Stimulated activated naive CD8-positive, alpha-beta T cell treated with anti-CD3 and anti-CD28 coated beads, Interleukin-15, Interleukin-2, amounts not matched to agents 100 U/mL and 50 U/mL, for 24 hours (primary cell): Measurements from ENCODE around the gene CABCOCO1.

Experiments used
- ATAC-seq: fragments of 150-1000 bp; cut with Tn5 transposase; one replicate; pipeline ENCODE4 v1.10.0; 2021
- DNase-seq: peaks from one replicate; pipeline ENCODE4 v3.0.0; 2021

The CABCOCO1 gene

DNA sequence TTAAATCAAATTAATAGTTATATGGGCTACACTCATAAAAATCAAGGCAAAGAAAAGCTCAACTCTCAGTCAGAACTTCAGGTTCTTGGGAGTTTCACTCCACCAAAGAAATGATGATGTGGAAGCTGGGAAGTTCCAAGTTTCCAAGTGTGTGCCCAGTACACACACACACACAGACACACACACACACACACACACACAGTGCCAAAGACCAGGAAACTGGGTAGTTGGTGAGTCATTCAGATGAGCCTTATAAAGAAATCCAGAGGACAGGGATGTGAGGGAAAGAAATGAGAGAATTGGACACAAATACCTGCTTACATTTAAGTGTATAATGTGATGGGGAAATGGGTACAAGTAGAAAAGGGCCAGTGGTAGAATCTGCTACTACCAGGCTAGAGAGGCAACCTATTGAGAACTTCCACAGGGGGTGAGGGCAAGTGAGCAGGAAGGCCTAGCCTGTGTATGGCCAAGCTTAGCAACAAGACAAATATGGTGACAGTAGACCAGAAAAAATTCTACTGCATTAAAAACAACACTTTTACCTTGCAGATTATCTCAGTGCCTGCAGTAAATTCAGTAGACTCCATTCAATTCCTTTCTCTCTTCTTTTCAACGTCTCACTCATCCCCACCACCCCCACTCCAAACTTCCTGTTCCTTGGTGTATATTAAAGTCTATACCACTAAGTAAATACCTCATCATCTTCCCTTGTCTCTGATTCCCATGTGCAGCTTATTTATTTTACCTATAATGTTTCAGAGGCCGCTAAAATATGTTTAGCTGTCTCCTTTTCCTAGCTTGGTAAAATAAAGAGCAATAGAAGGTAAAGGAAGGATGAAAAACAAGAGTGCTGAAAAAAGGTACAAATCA, 95.0 kb downstream of the CABCOCO1 start:
- DNase-seq (no peak), ATAC-seq (no peak)

DNA sequence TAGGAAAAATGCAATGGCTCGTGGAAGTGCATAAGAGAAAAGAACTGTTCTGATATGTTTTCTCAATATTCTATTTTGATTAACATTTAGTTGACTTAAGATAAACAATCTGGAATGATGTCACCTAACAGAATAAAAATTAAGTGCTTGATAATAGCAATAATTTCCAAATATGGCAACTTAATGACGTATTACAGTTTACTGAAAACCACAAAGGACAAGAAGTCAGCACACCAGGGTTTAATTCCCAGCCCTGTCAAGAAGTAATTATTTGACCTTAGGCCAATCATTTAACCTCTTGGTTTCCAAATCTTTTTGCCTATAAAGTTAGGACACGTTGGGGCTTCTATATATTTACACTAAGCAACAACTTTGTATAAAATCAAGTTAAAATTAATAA, 95.7 kb downstream of the CABCOCO1 start:
- DNase-seq, result no peak
- ATAC-seq, result no peak

DNA sequence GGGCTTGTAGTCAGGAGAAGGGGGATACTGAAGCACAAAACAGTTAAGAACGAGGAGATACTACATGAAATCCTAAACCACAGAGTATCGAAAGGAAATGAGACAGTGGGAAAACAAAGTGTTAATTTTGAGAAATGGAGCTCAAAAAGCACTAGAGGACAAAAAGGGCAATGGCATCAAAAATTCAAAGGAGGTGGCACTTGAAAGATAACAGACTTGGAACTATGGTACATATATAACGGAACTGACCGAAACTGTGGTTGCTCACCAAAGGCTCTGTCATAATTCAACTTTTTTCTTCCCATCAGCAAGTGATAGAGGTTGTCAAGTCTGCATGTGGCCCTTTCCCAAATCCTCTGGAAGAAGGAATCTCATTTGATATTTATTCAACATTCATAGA, 97.0 kb downstream of the CABCOCO1 start:
- DNase-seq, result no peak
- ATAC-seq, result no peak

DNA sequence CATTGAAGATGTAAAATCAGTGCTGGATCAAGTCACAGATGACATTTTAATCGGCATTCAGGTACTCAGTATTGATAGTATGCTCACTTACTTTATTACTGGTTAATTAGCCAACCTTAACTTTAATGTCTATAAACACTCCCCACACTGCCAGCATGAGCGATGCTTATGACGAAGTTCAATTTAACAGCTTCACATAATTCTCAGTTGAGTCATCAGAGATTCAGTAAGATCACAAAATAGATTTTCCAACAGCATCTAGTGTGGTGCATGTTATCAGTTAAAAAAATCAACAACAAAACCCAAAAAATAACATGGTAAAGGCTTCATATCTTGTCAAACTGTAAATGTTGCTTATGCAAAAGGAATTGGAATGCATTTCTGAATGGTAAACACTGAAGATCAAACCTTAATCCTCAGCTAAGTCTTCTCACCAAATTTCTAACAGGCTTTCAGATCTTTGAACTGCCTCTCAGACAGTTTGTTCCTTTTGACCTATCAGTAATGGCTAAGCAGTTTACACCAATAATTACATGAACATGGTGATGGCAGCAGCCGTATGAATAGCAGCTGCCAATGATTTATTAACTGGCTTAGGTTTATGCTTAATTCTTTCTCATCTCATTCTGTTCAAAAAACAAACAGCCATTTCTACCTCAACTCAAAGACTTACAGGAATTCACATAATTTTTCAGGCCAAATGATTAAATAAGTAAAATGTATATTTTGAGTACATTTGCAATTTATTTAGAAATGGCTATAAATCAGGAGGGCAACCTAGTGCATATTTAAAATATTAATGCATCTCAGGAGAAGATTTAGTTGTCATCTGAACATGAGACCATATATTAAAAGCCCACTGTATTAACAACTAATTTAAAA, 98.5 kb downstream of the CABCOCO1 start:
- ATAC-seq, result no peak
- no peak for DNase-seq

DNA sequence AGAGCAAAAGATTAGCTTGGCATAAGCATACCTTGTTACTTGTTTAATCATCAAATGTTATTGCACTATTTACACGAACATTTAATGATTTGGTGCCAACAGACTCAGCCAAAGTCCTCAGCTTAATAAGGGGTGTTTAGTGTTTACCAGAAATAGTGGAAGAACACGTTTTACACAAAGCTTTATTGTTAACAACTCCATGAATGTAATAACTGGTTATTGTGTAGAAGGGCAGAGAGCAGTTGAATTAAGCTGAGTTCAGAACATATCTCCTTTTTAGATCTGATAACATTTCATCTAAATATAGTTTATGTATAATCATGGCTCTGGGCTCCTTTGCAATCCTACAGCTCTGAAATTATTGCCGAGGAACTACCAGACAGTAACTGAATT, 99.1 kb downstream of the CABCOCO1 start:
- DNase-seq, result no peak
- ATAC-seq, result no peak

DNA sequence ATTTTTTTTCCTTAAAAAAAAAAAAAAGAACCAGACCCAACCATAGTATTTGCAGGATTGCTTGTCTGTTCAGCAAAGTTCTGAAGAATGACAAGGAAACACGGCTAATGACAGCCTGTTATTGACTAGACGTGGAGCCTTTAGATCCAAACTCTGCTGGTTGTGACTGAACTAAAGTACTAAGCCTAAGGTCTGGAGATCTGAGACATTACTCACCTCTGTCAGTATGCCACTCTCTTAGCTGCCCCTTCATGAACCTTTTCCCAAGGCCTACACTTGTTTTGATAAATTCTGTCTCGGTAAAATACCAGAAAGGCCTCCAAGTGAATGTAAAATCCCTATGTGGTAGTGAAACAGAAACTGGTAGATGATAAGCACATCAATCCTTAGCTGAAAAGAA, 101.0 kb downstream of the CABCOCO1 start:
- ATAC-seq (no peak), DNase-seq (no peak)

DNA sequence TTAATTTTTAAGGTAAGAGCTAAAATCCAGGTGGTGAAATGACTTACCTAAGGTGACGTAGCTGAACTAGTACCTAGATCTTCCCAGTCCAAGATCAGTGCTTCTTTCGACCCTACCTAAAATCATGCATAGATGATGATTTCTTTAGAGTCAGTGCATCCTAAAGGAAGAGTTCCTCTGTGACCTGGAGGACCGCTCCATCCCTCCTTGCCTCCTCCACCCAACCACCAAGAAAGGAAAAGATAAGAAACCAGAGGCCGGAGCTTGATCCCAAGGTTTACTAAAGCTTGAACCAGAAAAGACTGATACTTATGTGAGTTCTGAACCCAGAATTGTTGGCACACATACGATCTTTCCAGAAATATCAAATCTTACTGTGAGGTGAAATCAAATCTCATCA, 101.8 kb downstream of the CABCOCO1 start:
- DNase-seq (no peak), ATAC-seq (no peak)

DNA sequence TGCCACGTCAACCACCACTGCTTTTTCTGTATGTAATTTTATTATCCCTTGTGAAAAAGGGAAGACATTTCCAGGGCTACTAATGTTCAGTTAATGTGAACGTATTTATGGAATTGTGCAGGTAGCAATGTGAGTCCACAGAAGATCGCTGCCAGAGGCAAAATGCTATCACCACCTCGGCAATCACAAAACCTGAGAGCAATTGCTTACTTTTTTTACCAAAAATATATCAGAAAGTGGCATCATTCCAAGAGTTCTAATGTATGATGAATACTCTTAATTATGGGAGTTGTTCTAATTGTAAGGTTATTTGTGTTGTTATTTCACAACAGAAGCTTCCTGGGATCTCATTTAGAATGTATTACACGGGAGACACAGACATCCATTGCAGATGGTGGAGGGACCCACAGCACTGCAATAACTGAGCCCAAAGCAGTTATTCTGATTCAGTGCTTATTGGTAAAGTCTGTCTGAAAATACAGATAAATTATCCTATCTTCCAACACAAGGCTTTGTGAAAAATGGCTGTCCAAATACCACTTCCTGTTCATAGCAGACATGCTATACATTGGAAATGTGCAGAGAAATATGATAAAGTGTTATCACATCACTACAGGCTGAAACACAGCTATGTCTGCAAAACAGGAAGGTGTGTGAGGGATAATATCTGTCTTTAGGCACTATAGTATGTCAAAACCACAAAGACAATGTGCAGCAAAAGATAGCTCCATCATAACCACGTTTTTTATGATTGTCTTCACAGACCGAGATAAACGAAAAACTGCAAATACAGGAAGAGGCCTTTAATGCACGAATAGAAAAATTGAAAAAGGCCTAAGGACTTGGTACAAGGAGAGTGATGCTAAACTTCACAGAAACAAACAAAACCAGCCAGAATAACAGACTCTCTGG, 102.7 kb downstream of the CABCOCO1 start:
- no peak for DNase-seq
- no peak for ATAC-seq

DNA sequence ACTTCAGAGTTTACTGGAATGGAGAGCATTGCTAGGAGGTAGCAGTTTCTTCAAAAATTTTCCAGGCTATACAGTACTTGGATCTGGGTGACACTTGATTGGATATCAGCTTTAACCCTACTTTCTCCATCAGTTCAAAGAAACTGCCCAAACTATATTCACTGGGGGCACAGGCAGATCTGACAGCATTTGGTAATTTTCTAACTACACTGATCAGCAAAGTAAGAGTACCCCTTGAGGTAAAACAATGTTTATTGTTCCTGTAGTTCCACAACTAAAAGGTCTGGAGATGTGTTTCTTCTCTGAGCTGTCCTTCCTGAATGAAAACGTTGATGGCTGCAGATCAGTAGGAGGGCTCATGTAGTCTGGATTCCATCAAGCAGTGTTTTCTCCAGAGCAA, 104.2 kb downstream of the CABCOCO1 start:
- ATAC-seq (no peak), DNase-seq (no peak)

DNA sequence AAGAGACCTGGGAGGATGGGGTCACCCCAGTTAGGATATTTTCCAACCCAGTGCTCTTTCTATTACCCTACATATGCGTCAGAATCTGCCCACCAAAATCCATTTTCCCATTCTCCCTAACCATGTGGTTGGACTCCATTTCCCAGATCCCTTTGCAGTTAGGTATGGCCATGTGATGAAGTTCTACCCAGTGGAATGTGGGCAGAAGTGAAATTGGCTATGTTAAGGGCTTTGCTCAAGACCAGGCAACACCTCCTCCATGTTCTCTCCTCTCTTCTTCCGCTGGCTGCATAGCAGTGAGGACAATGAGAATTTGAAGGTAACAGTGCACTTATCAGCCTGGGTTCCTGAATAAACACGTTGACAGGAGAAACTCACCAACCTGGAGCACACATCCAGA, 111.3 kb downstream of the CABCOCO1 start:
- ATAC-seq (no peak), DNase-seq (no peak)

DNA sequence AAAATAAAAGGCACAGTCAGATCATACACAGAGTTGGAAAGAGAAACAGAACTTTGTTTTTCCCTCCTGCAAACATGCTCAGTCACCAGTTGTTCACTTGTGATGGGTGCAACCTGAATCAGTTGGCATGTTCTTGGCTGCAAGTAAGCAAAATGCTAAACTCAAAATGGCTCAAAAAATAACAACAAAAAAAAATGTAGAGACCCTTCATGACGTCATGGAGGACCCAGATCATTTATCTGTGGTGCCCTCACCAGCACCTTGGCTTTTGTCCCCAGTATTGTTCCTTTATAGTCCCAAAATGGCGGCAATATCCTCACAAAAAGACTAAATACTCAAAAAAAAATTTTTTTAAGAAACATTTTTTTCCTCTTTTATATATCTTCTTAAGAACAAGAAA, 112.4 kb downstream of the CABCOCO1 start:
- DNase-seq (no peak), ATAC-seq (no peak)

DNA sequence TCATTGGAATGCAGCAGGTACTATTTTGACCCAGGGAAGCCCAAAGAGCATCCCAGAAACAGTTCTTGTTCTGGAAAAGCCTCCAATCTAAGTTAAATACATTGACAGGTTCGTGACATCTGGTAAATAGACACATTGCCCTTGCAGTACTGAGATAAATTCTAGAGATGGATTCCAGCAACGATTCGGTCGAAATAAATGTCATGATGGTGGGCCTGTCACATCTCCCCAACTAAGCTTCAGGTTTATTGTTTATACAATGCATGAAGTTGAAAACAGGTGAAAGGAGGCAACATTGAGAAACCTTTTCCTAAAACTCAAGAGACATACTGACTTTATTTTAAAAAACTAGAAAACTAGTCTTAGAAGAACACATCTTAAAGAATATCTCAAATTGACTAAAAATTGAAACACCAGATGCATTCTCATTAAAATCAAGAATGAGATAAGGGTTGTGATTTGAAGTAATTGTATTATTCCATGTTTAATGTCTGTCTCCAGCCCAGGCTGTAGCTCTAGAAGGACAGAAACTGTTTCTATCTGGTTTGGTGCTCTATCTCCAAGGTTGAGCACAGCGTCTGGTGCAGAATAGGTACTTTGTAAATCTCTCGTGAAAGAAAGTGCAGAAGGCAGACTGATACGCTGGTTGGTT, 114.0 kb downstream of the CABCOCO1 start:
- ATAC-seq (no peak), DNase-seq (no peak)

DNA sequence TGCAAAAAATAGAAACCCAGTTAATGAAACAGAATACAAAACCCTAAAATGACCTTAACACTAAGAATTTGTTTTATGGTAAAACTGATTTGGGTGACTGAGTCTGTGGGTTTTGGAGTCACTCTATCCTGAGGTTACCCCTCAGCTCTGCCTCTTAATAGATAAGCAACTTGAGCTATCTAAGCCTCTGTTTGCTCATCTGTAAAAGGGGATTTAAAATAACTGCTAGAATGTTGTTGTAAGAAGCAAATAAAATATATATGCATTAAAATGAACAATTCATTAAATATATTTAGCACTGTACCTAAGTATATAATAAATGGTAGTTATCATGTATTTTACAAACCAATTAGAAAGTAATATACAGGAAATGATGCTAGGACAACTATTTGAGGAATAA, 115.4 kb downstream of the CABCOCO1 start:
- DNase-seq, result no peak
- ATAC-seq, result no peak

DNA sequence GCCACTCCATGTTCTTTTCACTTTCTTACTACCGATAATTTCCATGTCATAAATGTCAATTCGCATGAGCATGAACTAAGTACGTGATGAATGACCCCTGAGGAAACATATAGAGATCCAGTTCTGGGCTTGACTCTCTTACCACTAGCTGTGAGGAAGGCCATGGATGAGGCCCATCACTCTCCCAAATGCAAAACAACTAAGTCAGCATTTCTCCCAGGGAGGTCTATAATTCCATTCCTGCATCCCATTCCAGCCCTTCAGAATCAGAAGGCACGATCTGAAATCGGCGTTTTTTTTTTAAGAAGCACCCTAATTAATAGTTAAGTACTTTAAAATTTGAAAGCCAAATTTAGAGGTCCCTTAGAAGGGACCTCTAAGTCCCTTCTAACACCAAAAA, 116.5 kb downstream of the CABCOCO1 start:
- ATAC-seq (no peak), DNase-seq (no peak)

DNA sequence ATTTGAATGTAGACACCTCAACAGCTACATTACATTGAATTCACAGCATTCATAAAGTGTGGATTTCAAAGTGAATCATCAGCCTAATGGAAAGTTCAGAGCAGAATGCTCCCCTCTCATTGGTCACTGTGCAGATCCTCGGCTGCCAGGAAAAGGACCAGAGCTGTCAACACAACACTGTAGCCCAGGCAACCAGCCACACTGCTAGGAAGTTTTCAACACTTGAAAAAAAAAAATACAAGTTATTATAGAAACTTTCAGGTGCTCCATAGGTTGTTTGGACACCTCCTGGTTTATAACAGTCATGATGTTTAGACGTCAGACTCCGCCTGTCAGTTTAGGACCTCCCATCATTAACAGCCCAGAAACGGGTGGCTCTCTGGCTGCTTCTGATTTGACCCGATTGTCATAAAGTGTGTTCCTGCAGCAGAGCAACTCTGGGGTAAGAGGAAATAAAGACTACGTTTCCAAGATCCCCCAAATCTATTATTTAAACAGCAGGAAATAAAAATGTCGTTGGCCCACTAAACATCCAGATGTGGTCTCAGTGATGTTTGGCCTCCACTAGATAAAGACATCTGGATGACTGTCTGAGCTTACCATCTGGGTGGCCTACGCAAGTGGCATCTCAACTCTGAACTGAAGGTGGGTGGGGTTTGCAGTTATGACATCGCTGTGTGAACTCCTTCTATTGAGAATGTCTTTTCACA, 117.4 kb downstream of the CABCOCO1 start:
- DNase-seq, result peak; percentile 36

DNA sequence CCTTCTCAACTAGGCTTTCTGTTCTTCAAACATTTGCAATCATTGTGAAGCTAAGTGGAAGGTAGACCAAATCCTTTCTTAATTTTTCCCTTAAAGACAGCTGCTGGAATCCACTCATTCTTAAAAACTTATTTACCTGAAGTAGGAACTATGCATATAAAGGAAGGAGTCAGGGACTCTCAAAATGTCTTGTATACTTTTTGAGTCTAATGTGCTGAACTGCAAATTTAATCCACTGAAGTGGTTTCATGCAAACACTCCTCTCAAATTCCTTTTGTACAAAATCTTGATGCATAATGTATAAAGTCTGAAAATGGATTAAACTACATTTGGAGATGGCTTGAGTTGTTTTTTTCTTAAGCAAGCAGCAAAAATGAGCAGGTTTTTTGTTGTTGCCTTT, 118.0 kb downstream of the CABCOCO1 start:
- ATAC-seq (no peak), DNase-seq (no peak)

More for the DNA sequence above, 117.4 kb downstream of the CABCOCO1 start:
- peak; percentile 88 for ATAC-seq

DNA sequence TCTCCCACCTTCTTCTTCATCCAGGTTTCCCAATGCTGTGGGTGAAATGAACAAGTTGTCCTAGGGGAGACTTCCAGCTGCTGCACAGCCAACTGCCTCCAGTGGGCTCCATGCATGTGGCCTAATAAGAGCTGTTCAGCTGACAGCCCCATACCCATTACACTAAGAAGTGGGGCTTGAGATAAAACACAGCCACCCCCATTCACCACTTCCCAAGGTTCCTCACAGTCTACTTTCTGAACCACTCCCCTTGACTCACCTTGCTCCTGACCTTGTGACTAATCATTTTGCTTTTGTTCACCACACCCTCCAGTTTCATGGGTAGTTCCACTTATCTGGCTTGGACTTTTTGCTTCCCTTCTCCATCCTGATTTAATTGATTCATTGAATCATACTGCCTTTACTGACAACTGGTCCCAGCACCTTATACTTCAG, 119.3 kb downstream of the CABCOCO1 start:
- ATAC-seq (peak; percentile 31), DNase-seq (no peak)

DNA sequence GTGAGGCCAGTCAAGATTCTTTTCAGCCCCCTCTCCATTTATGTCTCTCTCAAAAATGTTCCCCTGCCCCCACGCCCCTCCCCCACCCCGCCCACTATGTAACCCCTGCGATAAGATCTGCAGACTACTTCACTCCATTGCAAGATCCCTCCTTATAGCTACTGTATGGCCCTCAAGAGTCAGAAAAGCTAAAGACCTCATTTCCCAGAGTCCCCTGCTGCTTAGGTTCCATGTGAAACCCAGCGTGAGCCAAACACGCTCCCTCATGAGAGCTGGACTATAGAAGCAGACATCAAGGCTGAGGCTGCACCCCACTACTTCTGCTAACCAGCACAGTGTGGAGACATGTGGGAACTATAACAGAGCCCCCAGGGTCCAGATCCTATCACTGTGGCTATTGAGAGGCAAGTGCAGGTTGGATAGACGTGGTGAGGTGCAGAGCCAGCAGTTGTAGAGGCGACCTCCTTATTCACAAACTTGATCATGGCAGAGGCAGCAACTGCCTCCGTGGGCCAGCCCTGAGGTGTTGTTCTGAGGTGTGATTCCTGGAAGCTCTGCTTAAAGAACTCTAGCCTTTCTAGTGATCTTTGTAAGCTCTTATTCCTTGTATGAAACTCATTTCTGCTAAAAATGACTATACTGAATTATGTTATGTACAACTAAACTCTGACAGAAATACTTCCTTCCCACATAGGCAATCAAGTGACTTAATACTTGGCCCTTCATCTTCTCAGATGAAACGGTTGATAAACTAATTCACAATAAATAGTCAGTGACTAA, 121.8 kb downstream of the CABCOCO1 start:
- peak; percentile 22 for DNase-seq
- ATAC-seq, result peak; percentile 48

DNA sequence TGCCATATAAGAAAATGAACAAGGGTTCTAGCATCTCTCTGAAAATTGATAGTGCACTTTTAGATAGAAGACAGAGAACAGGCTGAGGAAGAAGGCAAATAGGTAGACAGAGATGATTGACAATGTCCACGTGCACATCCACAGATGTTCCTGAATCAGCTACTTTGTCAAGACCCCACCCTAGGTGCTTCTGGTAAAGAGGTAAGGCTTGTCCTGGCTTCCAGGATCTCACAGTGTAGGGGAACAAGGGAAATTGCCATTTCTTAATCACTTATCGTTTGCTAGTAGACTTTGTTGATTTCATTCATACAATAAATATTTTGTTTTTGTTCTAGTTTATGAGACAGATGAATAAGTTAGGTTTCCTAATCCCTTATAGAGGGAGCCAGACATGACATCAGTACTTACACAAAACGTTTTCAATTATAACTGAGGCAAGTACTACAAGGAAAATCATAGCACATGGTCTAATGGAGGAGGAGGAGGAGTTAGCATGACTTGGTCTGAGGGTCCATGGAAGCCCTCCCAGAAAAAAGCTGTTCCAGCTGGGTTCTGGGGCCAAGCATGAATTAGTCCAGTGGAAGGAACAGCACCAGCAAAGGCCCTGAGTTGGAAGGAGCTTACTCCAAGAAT, 122.9 kb downstream of the CABCOCO1 start:
- DNase-seq (no peak), ATAC-seq (no peak)

DNA sequence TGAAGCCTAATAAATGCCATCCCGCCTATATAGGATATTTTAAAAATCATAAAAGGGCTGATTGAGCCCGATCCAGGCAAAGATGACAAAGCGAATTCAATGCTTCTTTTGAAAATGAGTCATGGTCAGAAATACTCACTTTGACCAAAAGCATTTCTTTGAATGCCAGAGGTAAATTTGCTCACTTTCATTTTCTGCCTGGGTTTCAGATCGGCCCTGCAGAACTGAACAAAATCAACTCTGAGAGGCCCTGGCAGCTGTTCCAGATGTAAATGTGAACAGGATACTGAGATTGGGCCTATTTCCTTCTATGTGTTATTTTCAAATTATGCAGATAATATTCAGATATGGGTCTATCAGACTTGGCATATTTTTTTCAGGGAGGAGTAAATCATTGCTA, 124.0 kb downstream of the CABCOCO1 start:
- ATAC-seq, result peak; percentile 44
- peak; percentile 15 for DNase-seq
